ENCODE results near the gene DLAT.

Gene DLAT

DNA sequence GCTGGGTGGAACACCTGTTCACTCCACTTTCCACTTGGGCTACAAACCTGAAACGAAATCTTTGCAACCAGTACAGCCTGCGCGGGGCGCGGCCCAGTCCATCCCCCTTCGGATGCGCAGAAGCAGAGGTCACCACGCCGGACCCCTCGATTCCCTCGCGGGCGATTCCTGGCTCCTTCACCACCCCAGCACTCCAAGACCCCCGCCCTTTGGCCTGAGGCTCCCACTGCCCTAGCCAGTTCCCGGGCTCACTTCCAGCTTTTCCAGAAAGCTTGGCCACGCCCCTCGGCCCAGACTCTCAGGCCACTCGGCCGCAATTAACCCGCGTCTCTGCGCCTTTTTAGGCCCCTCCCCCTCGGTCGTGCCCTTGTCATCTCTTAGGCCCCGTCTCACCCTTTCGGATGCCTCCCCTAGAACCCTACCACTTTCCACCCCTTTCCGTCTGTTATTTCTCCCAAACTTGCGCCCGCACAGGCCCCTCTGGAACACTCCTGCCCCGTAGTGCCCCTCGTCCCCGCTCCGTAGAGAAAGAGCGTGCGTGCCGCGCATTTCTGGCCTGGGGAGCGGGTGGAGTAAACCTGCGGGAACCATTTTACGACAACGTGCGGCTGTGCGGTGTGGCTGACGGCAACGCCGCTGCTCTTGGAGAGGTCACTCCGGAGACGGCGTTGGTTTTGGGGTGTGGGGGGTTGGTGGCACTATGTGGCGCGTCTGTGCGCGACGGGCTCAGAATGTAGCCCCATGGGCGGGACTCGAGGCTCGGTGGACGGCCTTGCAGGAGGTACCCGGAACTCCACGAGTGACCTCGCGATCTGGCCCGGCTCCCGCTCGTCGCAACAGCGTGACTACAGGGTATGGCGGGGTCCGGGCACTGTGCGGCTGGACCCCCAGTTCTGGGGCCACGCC lies at the start of gene DLAT:
Gene DLAT (plus strand): TSS at position 636 of the 906 bp plus-strand sequence. CDS start 65 bp downstream, at position 701.
- TF ChIP-seq ZFX (IDR thresholded peaks at IDR 0.05) = peak; percentile 91
- TF ChIP-seq, protein P1, sequence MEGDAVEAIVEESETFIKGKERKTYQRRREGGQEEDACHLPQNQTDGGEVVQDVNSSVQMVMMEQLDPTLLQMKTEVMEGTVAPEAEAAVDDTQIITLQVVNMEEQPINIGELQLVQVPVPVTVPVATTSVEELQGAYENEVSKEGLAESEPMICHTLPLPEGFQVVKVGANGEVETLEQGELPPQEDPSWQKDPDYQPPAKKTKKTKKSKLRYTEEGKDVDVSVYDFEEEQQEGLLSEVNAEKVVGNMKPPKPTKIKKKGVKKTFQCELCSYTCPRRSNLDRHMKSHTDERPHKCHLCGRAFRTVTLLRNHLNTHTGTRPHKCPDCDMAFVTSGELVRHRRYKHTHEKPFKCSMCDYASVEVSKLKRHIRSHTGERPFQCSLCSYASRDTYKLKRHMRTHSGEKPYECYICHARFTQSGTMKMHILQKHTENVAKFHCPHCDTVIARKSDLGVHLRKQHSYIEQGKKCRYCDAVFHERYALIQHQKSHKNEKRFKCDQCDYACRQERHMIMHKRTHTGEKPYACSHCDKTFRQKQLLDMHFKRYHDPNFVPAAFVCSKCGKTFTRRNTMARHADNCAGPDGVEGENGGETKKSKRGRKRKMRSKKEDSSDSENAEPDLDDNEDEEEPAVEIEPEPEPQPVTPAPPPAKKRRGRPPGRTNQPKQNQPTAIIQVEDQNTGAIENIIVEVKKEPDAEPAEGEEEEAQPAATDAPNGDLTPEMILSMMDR (conservative IDR thresholded peaks at IDR 0.05) = no peak
- H3K27ac ChIP-seq = peak within 1 kb of the TSS; percentile 99

DNA sequence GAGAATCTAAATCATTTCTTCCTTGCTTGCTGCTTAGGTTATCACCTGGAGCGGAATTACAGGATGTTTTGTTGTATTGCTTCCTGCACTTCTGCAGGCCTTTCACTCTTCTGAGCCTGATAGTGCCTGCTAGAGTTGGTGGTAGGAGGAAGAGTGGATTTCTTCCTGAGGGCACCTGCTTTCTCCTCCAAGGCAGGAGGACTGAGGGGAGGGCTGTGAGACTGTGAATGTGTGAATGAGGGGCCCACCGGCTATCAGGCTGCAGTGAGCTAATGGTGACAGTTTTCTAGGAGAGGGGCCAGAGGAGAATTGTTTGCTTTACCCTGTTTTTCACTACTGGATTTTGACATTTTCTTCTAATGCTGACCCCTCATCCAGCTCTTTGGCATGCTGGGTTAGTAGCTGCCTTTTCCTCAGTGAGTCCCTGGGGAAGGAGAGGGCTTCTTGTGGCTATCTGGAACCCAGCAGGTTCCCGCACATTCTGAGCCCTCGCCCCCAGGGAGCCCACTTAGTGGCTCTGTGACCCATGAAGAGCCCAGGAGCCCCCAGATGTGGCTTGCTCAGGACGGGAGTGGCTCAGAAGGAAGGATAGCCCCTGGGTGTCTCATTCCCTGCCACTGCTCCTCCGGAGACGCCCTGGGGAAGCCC lies 49.0 kb upstream of the DLAT start:
- H3K27ac ChIP-seq = no peak overlapping the region
- no peak for TF ChIP-seq ZFX (IDR thresholded peaks at IDR 0.05)
- TF ChIP-seq, protein P1 (conservative IDR thresholded peaks at IDR 0.05) = no peak

DNA sequence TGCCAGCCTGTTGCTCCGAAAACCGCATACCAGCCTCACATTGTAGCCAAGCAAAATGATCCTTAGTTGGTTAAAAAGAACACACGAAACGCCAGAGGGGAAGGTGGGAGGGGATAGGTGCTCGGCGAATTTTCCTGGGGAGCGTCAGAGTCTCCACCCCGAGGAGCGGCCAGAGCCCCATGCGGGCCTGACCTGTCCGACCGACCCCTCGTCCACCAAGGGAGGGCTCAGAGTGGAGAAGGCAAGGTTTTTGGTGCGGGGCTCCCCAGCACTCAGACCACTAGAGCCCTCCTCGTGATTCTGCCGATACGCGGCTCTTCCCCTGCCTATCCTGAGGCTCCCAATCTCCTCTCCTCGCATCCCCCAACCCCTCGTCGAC lies 48.5 kb upstream of the DLAT start:
- no peak overlapping the region for H3K27ac ChIP-seq
- TF ChIP-seq, protein P1 (conservative IDR thresholded peaks at IDR 0.05) = no peak
- no peak for TF ChIP-seq ZFX (IDR thresholded peaks at IDR 0.05)

DNA sequence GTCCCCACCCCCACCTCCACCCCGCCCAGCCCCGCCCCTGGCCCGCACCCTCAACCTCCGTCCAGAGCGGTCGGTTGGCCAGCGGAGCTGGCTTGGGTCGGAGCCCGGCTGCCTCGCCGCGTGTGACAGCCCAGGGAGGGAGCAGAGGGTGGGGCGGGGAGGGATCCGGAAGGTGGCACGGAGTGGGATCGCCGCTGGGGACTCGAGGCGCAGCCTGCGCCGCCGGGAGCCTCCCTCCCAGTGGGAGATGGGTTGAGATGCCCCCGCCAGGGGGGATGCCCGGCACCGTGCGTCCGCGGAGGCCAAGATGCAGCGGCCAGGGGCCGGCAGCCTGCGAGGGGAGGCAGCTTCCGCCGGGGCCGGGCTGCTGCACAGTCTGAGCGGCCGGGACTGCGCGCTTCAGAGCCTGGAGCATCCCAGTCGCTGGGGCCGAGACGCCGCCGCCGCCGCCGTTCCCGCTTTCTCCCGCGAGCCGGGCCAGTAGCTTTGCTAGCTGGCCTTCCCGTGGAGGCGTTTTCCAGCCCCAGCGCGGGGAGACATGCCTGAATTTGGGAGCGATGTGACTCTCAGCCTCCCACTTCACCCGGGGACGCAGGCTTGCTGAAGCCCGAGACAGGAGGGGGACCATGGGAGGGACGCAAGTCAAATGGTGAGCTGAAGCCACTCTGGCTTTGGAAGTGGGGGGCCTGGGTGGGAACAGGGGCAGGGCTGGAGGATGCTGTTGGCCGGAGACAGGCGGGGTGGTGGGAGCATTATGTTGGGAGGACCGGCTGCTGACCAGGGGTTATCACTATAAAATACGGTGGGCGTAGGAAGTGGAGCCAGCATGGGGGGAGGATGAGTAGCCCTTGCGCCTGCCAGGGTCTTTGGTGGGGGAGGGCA lies 47.8 kb upstream of the DLAT start:
- no peak for TF ChIP-seq ZFX (IDR thresholded peaks at IDR 0.05)
- TF ChIP-seq, protein P1 (conservative IDR thresholded peaks at IDR 0.05) = no peak
- no peak overlapping the region for H3K27ac ChIP-seq

DNA sequence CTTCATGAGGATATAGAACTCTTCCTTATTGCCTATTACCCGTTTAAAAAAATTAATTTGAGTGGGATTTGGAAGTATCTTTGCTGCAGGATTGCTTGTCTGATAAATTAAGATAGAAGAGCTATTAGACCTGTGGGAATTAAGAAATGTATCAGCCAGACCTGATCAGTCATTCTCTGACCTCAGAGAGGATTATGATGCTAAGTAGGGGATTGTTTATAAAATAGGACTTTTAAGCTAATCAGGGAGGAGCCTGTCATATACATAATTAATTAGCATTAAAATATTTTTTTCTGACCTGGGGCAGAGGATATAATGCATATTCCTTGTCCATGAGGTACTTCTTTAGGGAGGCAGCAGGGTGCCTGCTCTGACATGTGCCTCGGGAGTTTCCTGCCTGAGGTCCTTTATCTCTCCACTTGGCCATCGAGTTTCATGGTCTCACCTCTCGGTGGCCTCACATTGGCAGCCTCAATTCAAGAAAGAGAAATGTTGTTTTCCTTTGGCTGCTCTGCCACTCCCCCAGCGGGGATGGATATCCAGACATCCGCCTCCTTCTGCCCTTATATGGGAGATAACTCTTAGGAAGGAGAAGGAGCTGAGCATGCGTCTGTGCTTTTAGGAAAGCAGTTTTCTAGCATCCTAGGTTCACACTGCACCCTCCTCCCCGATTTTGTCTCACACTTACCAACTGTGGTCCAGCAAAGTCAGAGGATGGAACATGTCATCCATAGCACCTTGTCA lies 47.0 kb upstream of the DLAT start:
- H3K27ac ChIP-seq = no peak overlapping the region
- no peak for TF ChIP-seq ZFX (IDR thresholded peaks at IDR 0.05)
- TF ChIP-seq, protein P1 (conservative IDR thresholded peaks at IDR 0.05) = no peak

DNA sequence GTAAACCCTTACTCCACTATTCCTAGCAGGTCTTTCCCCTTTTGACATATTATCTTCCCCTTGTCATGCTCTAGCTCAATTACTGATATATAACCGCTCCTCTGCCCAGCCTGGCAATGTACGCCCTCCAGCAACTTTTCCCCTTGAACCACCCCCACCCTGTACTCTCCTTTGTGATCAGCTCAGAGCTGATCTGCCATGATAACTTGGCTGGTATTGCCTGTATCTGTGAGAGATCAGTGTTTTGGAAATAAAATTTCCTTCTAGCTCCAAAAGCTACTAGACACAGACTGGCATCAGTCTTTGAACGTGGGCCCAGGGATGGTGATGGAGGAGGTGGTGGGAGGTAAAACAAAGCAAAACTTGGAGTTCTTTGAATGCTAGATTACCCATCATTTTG lies 45.1 kb upstream of the DLAT start:
- H3K27ac ChIP-seq = no peak overlapping the region
- TF ChIP-seq ZFX (IDR thresholded peaks at IDR 0.05) = no peak
- TF ChIP-seq, protein P1 (conservative IDR thresholded peaks at IDR 0.05) = no peak
